AG04450 (cell line): Measurements from ENCODE around the gene TCEA3. TPM values are rescaled to one million over a fixed set of nuclear protein-coding genes. Genes with fewer than 3 reads are reported as not detected.

Experiments
- CTCF ChIA-PET: fragments of 300-600, 350-600 bp; formaldehyde crosslinking; extraction: SDS; loops from one replicate; lab custom pipeline; 2022; ENCODE audit warnings: antibody characterized with exemption, inconsistent platforms; lab: Charles Lee
- POLR2A ChIA-PET: fragments of 350-600 bp; formaldehyde crosslinking; extraction: SDS; loops from one replicate; lab custom pipeline; 2021; ENCODE audit warnings: antibody characterized with exemption, inconsistent platforms; lab: Yijun Ruan, JAX
- DNase-seq: peaks from one replicate; pipeline ENCODE4 v3.0.0-alpha.2; 2011; ENCODE audit warnings: low read depth, low spot score
- H3K27ac ChIP-seq: one replicate; pipeline ENCODE4 v1.5.1; 2012; ENCODE audit warnings: low read depth, low read length, control low read depth
- H3K27me3 ChIP-seq: one replicate; pipeline ENCODE4 v1.6.0; 2012; ENCODE audit warnings: low read length; ENCODE audit not compliant: control insufficient read depth, insufficient read depth
- H3K4me3 ChIP-seq: 2 replicates; pipeline ENCODE4 v1.5.1; 2011; ENCODE audit warnings: mild to moderate bottlenecking, low read depth, low read length, control low read depth
- H3K9me3 ChIP-seq: 2 replicates; pipeline ENCODE4 v1.5.1; 2012; ENCODE audit warnings: low read length; ENCODE audit not compliant: control insufficient read depth, insufficient read depth
- CTCF ChIP-seq: IDR thresholded peaks from 2 replicates; pipeline ENCODE4 v1.5.1; 2011; ENCODE audit warnings: low read depth, low read length, control low read depth, inconsistent platforms
- polyA plus RNA-seq: library from polyadenylated mRNA; depleted of rRNA; stranded (reverse); fragments of >200 nt; gene quantifications from 2 replicates; pipeline ENCODE4 v1.2.3, GENCODE V29; 2011

Gene TCEA3
- polyA plus RNA-seq, 1 experiment = 14.7 TPM

GRCh38 chr1:23354245-23354644 is 70.3 kb downstream of the TCEA3 start:
- ChIA-PET CTCF (no interaction called here), POLR2A (no interaction called here)
- Histone ChIP-seq H3K4me3 (no peak overlapping the region), H3K27ac (no peak overlapping the region), H3K9me3 (peaks cover 10% of the 10 kb centered on the region; the same call in 1 of the 2 replicates), H3K27me3 (no peaks in the 10 kb centered on the region)
- TF ChIP-seq CTCF = no peak; the same call in 1 of the 2 replicates
- DNase-seq = no peak

- no peaks in the 10 kb centered on the region for H3K9me3 ChIP-seq
- H3K27ac ChIP-seq = no peak overlapping the region
- H3K4me3 ChIP-seq = no peak overlapping the region
- ChIA-PET CTCF (no interaction called here), POLR2A (no interaction called here)
- H3K27me3 ChIP-seq = no peaks in the 10 kb centered on the region
- TF ChIP-seq CTCF = no peak
- DNase-seq = no peak
These were observed 72.4 kb downstream of the TCEA3 start for GRCh38 chr1:23352096-23352695.

GRCh38 chr1:23345920-23346319 is 78.6 kb downstream of the TCEA3 start:
- H3K27me3 ChIP-seq = no peaks in the 10 kb centered on the region
- DNase-seq = no peak
- ChIA-PET POLR2A (interaction anchor here (2.0 to 2.1 kb wide), 2 partner anchors 22 to 66 kb away, joined by 14 to 41 read pairs; no protein-coding TSS in a partner anchor), CTCF (interaction anchor here (1.3 to 1.8 kb wide), 2 partner anchors 22 to 58 kb away, joined by 4 to 6 read pairs; no protein-coding TSS in a partner anchor)
- H3K9me3 ChIP-seq = peaks cover 4% of the 10 kb centered on the region; the same call in 1 of the 2 replicates
- TF ChIP-seq CTCF = no peak
- no peak overlapping the region for H3K27ac ChIP-seq
- H3K4me3 ChIP-seq = no peak overlapping the region

- Histone ChIP-seq H3K27me3 (no peaks in the 10 kb centered on the region), H3K9me3 (peaks cover 4% of the 10 kb centered on the region; the same call in 1 of the 2 replicates), H3K27ac (peak overlapping the region; percentile 86), H3K4me3 (peak overlapping the region; percentile 55)
- no peak for DNase-seq
- POLR2A ChIA-PET = interaction anchor here (0.5 to 2.1 kb wide), 15 partner anchors 14 to 346 kb away, joined by 3 to 41 read pairs (median 8); partner anchors contain the start of genes E2F2, ID3, RPL11 and ZNF436
- no peak for TF ChIP-seq CTCF
- CTCF ChIA-PET = interaction anchor here (1.2 to 1.8 kb wide), 5 partner anchors 23 to 194 kb away, joined by 4 to 9 read pairs (median 6); no protein-coding TSS in a partner anchor
These were observed 79.5 kb downstream of the TCEA3 start for GRCh38 chr1:23344987-23345472.
